Stimulated activated CD8-positive, alpha-beta memory T cell treated with anti-CD3 and anti-CD28 coated beads, Interleukin-15, amount 100 ng/mL, for 48 hours (primary cell): ENCODE results near the gene TSPAN18.

Experiments
- DNase-seq, 2 donors: peaks; one replicate each; pipeline ENCODE4 v3.0.0-alpha.2; 2020; ENCODE audit warnings: low read depth in 2 of 2

Gene TSPAN18

GRCh38 chr11:44737245-44738085 is 10.7 kb downstream of the TSPAN18 start:
- DNase-seq: no peak

GRCh38 chr11:44738791-44739190 is 12.0 kb downstream of the TSPAN18 start:
- no peak for DNase-seq

DNA sequence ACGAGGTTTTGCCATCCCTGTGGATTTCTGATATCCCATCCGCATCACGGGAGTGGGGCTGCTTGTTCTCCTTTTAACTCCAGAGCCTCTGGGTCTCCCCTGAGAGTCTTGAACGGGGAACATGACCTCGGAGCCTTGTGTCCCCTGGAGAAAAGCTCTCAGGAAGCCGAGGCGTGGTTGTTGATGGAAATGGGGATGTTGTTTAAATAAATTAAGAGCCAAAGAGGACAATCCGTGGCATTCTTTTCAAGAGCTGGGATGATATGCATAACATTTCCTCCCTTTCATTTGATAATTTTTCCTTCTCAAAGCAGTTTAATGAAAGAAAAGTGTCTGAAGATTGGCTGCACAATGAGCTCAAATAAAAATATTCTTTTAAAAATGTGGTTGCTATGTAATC is 14.2 kb downstream of the TSPAN18 start:
- DNase-seq: no peak

- DNase-seq: no peak
Measured at GRCh38 chr11:44741976-44742375, 15.2 kb downstream of the TSPAN18 start.

GRCh38 chr11:44742508-44743246 is 15.9 kb downstream of the TSPAN18 start:
- DNase-seq: no peak

DNA sequence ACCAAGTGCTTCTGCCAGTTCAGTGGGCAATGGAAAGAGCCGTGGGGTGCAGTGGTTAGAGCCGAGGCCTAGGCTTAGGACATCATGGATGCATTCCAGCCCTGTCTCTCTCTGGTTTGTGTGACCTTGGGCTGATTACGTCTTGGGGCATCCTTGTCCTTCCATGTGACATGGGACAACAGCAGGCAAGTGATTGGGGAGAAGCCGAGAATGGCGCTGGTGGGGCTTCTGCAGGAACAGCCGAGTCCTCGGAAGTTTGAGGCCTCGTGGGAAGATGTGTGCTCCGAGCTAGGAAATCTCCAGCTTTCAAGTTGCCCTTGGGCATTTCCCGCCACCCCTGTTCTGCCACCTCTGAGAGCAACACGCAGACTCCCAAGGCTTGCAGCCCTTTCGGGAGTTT is 16.6 kb downstream of the TSPAN18 start:
- DNase-seq: no peak

- DNase-seq: no peak
Measured at GRCh38 chr11:44743959-44744557, 17.3 kb downstream of the TSPAN18 start.

GRCh38 chr11:44746894-44747293 is 20.1 kb downstream of the TSPAN18 start:
- no peak for DNase-seq

- DNase-seq: no peak
Measured at GRCh38 chr11:44747316-44747715, 20.6 kb downstream of the TSPAN18 start.

- no peak for DNase-seq
Measured at GRCh38 chr11:44747836-44748235, 21.1 kb downstream of the TSPAN18 start.

DNA sequence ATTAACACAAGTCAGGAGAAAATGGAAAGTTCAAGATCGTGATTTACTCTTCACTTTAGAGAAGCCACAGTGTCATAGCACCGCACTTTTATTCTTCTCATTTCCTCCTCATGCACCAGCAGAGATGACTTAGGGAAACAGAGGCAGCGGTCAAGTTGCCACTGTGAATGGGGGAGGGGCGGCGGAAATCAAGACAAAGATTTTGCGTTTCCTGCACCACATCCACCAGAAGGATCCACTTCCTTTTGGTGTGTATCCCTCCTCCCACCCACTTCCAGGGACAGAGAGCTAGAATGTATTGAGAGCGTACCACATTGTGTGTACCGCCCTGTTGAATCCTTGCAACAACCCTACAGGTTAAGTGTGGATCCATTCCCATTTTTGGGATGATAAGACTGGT is 21.8 kb downstream of the TSPAN18 start:
- DNase-seq: no peak

DNA sequence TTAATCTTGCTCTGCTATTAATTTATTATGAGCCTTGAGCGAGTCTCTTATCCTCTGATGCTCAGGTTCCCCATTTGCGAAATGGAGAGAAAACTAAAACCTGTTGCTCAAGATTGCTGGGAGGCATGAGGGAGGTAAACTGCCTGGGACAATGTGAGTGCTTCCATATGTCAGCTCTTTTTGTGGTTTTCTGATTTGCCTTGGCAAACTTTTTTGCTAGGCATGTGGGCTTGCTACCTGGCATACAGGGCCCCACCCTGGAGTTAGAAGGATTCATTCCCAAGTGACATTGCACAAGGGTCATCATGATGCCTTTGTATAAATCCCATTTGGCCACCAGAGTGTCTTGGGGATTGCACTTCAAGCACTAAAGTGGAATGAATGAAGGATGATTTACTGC is 22.4 kb downstream of the TSPAN18 start:
- no peak for DNase-seq

GRCh38 chr11:44750551-44751465 is 24.0 kb downstream of the TSPAN18 start:
- DNase-seq: no peak

DNA sequence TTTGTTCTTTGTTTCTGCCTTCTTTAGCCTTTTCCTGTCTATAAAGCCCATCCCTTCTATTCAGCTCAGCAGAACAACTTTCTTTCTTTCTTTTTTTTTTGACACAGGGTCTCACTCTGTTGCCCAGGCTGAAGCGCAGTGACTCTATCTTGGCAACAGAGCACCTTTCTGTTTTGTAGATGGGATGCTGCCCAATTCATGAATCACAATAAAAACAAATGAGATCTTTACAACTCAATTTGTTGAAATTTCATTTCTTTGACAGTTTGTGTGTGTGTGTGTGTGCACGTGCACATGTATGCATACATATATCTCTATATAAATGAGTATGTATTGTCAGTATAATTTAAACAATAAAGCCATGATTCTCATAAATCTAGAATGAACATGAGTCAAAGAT is 25.5 kb downstream of the TSPAN18 start:
- no peak for DNase-seq

GRCh38 chr11:44752713-44753112 is 26.0 kb downstream of the TSPAN18 start:
- DNase-seq: no peak

GRCh38 chr11:44753961-44754645 is 27.3 kb downstream of the TSPAN18 start:
- DNase-seq: no peak

DNA sequence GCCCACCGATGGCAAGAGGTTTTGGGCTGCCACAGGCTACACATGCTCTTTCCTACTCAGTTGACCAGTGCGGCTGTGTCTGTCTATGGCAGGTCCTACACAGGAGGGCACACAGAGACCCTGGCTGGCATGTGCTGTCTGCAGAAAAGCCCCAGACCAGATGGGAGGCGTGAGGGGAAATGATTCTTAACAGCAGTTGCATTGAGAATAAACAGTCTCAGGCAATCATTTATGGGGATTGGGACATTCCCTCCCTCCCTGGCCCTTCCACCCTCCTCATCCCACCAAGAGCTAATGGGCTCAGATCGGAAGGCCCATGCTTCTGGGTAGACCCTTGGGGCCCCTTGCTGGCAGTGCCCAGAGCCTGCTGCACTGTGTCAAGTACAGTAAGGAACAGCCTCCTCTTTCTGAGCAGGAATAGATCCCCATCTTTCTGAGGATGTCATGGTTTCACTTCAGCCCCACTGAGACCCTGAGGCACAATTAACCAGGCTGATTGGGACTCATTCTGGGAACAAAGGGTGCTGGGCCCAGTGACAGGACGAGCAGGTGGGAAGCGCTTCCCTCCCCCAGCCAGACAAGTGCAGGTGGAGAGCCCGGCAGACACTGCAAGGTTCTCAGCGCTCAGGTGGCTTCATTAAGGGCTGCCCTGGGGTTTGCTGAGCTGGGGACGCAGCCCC is 28.3 kb downstream of the TSPAN18 start:
- DNase-seq: no peak

- no peak for DNase-seq
Measured at GRCh38 chr11:44755556-44756523, 29.1 kb downstream of the TSPAN18 start.

- no peak for DNase-seq
Measured at GRCh38 chr11:44758983-44759382, 32.2 kb downstream of the TSPAN18 start.
